T-cell (primary cell): Measurements from ENCODE around the gene CLK2. TPM values are rescaled to one million over a fixed set of nuclear protein-coding genes. Genes with fewer than 3 reads are reported as not detected.

Experiments used
- ATAC-seq, 4 experiments: fragments of 200-7000 bp in 3 of 4; fragments of 150-1000 bp in 1 of 4; cut with Tn5 transposase; replicated peaks in 1 of 4; 1 replicate in 3 of 4; 2 replicates in 1 of 4; pipeline ENCODE4 v1.10.0; 2021; ENCODE audit warnings: moderate library complexity in 3 of 4, mild to moderate bottlenecking in 2 of 4, moderate number of reproducible peaks in 1 of 4
- CTCF ChIA-PET, 2 donors: fragments of 300-600 bp; sonication (Branson Sonifier 250); formaldehyde crosslinking; loops; one replicate each; lab custom pipeline; 2022; ENCODE audit warnings: antibody characterized with exemption in 2 of 2; lab: Charles Lee
- POLR2A ChIA-PET, 2 donors: fragments of 300-600 bp; sonication (Branson Sonifier 250); formaldehyde crosslinking; loops; one replicate each; lab custom pipeline; 2022; ENCODE audit warnings: antibody characterized with exemption in 2 of 2; lab: Charles Lee
- DNase-seq, 35 experiments: peaks; one replicate each; pipeline versions ENCODE4 v3.0.0 to v3.0.0-alpha.2; 2013 to 2023
- H3K27ac ChIP-seq: one replicate; pipeline ENCODE4 v1.5.1; 2013; ENCODE audit warnings: low read length
- H3K27me3 ChIP-seq, 2 experiments: replicated peaks in 1 of 2; 1 replicate in 1 of 2; 2 replicates in 1 of 2; pipeline versions ENCODE4 v1.6.1 to v1.7.0; 2013; ENCODE audit warnings: low read length in 1 of 2, mixed read lengths in 1 of 2; ENCODE audit not compliant: control insufficient read depth in 2 of 2, insufficient read depth in 2 of 2; ENCODE audit errors: extremely low read depth in 1 of 2
- H3K36me3 ChIP-seq, 2 donors: 1 replicate in 1 of 2; 2 replicates in 1 of 2; pipeline versions ENCODE4 v1.6.1 to v1.7.0; 2013; ENCODE audit warnings: low read length in 1 of 2; ENCODE audit not compliant: control insufficient read depth in 2 of 2, insufficient read depth in 1 of 2; ENCODE audit errors: extremely low read depth in 1 of 2
- H3K4me1 ChIP-seq, 2 experiments: 1 replicate in 1 of 2; 2 replicates in 1 of 2; pipeline versions ENCODE4 v1.6.1 to v1.7.0; 2013; ENCODE audit warnings: low read length in 2 of 2, mixed read lengths in 1 of 2; ENCODE audit not compliant: insufficient read depth in 2 of 2, control insufficient read depth in 1 of 2; ENCODE audit errors: extremely low read depth in 1 of 2
- H3K4me3 ChIP-seq, 2 donors: 1 replicate in 1 of 2; 2 replicates in 1 of 2; pipeline versions ENCODE4 v1.5.1 to v1.7.0; 2013; ENCODE audit warnings: mild to moderate bottlenecking in 2 of 2, low read length in 1 of 2, moderate library complexity in 1 of 2; ENCODE audit not compliant: control insufficient read depth in 1 of 2; ENCODE audit errors: extremely low read depth in 1 of 2
- H3K9me3 ChIP-seq: 2 replicates; pipeline ENCODE4 v1.7.0; 2013
- H3K27ac Mint-ChIP-seq, 2 donors: one replicate each; pipeline ENCODE4 v1.8.0; 2020 to 2021; ENCODE audit warnings: mild to moderate bottlenecking in 2 of 2, mixed read lengths in 2 of 2
- H3K27me3 Mint-ChIP-seq, 2 donors: one replicate each; pipeline ENCODE4 v1.8.0; 2021 to 2022; ENCODE audit warnings: mixed read lengths in 2 of 2
- H3K36me3 Mint-ChIP-seq: one replicate; pipeline ENCODE4 v1.8.0; 2021; ENCODE audit warnings: mixed read lengths
- H3K4me1 Mint-ChIP-seq, 3 donors: one replicate each; pipeline ENCODE4 v1.8.0; 2020 to 2022; ENCODE audit warnings: mixed read lengths in 3 of 3, mild to moderate bottlenecking in 1 of 3
- H3K4me3 Mint-ChIP-seq, 3 donors: one replicate each; pipeline ENCODE4 v1.8.0; 2020 to 2022; ENCODE audit warnings: mild to moderate bottlenecking in 3 of 3, mixed read lengths in 3 of 3, moderate library complexity in 3 of 3
- H3K9me3 Mint-ChIP-seq, 3 donors: one replicate each; pipeline ENCODE4 v1.8.0; 2020 to 2022; ENCODE audit warnings: mixed read lengths in 3 of 3
- WGBS: methylation state at CpG from one replicate; pipeline ENCODE4 v1.1.5; 2013; ENCODE audit warnings: missing lambda C conversion rate; ENCODE audit not compliant: insufficient coverage; 5-methylcytosine and 5-hydroxymethylcytosine counted together
- total RNA-seq, 35 experiments: library from RNA in 6 of 35; stranded (reverse) in 6 of 35; fragments of 120-200 nt in 1 of 35; gene quantifications; one replicate each; pipeline versions ENCODE4 v1.2.1 to v1.2.4 and lab custom pipeline; 2013 to 2026

The CLK2 gene
- total RNA-seq, 5 donors from 2014 or later (not counting 1 experiment from before 2014, with no cell fraction given) = 76.4 to 123 (median 110) TPM

DNA sequence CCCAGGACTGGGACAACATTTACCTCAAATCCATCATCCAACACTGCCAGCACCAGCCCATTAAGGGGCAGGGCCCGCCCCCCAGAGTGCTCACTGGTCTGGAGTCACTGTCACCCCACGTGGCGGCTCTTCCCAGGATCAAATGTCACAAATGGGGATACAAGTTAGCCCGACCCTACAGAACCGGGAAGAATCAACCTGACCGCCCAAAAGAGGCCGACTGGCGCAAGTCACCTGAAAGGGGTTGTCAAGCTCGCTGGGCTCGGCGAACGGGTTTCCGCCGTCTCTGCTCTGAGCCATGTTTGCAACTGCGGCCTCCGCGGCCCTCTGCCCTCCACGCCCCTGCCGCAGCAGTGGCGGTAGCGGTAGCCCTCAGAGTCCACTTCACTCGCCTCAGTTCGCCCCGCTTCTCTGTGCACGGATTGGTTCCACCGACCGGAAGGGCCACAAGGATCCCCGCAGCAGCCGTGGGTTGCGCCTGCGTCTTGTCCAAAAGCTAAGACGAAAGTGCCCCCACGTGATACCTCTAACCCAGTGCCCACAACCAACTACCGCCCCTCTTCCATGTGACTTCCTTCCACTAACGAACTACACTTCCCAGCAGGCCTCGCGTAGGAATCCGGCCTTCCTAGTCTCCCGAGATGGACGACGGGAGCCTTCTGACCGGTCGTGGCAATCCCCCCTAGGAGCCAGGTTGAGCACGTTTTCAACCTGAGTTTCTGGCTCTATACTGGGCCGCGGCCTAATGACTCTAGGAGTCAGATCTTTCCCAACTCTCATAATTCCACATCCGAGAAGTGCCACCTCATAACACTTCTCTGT is 11.2 kb downstream of the CLK2 start, which contains the start of gene SCAMP3:
Gene SCAMP3 (minus strand): TSS at position 509 of the 822 bp plus-strand sequence. CDS start 209 bp downstream, at position 300.
- Mint-ChIP-seq H3K4me1 (peaks cover 33 to 40% (median 38%) of the 10 kb centered on the region in 3 donors), H3K4me3 (peak within 1 kb of the TSS; percentile 98 to 100 (median 99)), H3K27ac (peak within 1 kb of the TSS; percentile 96 to 98), H3K9me3 (no peaks in the 10 kb centered on the region), H3K36me3 (peaks cover 43% of the 10 kb centered on the region), H3K27me3 (no peaks in the 10 kb centered on the region)
- under 1% methylated on average over 43 of the region's 47 CpGs for WGBS
- Histone ChIP-seq H3K4me1 (peaks cover 12 to 30% of the 10 kb centered on the region in 2 experiments), H3K27ac (peak within 1 kb of the TSS; percentile 70), H3K4me3 (peak within 1 kb of the TSS; percentile 98 to 99), H3K27me3 (no peaks in the 10 kb centered on the region), H3K9me3 (no peaks in the 10 kb centered on the region), H3K36me3 (peaks cover 0 to 62% of the 10 kb centered on the region in 2 donors)
- POLR2A ChIA-PET = interaction anchor here in 1 of 2 donors (0.7 to 0.8 kb wide), 2 partner anchors 46 to 307 kb away, joined by 3 read pairs; partner anchors contain the start of gene FDPS
- DNase-seq = peak; percentile 61 to 93 (median 78)
- peak; percentile 96 to 99 (median 98) for ATAC-seq
- CTCF ChIA-PET = interaction anchor here (0.6 to 3.4 kb wide), 5 partner anchors 11 to 61 kb away, joined by 3 to 22 read pairs (median 5); partner anchors contain the start of gene FDPS (in 1 of the 2)

DNA sequence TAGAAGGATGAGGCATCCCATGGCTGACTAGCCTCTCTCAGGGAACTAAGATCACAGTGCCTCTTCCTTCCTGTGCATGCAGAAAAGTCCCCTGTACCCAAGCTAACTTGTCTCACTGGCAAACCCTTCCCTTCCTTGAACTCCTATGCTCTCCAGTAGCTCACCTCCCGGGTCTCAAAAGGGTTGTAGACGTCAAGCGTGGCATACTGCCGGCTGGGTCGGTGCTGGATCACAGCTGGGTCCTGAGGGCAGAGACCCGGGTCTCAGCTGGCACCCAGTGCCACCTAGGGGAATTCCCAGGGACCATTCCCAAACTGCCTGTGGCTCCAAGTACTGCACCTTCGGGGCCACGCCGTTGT is 11.8 kb downstream of the CLK2 start:
- Mint-ChIP-seq H3K27ac (peak overlapping the region; percentile 96 to 98), H3K4me1 (peaks cover 39 to 45% (median 39%) of the 10 kb centered on the region in 3 donors), H3K27me3 (no peaks in the 10 kb centered on the region), H3K36me3 (peaks cover 43% of the 10 kb centered on the region), H3K4me3 (peak overlapping the region; percentile 98 to 100 (median 99)), H3K9me3 (no peaks in the 10 kb centered on the region)
- DNase-seq (peak in 2 of 35 experiments; percentile 25 to 51), ATAC-seq (peak; percentile 4 to 12 (median 6))
- H3K4me3 ChIP-seq = peak overlapping the region; percentile 98 to 99
- peaks cover 0 to 60% of the 10 kb centered on the region in 2 donors for H3K36me3 ChIP-seq
- no peaks in the 10 kb centered on the region for H3K9me3 ChIP-seq
- POLR2A ChIA-PET = interaction anchor here in 1 of 2 donors (0.8 kb wide), 1 partner anchor 47 kb away, joined by 3 read pairs; the partner anchor contains the start of gene FDPS
- WGBS = 0% methylated on average over 9 of the region's 9 CpGs
- H3K27me3 ChIP-seq = no peaks in the 10 kb centered on the region
- CTCF ChIA-PET = interaction anchor here (0.6 to 3.4 kb wide), 4 partner anchors 11 to 62 kb away, joined by 4 to 22 read pairs (median 8); partner anchors contain the start of gene FDPS (in 1 of the 2)
- H3K4me1 ChIP-seq = peaks cover 12 to 30% of the 10 kb centered on the region in 2 experiments
- peak overlapping the region; percentile 70 for H3K27ac ChIP-seq

DNA sequence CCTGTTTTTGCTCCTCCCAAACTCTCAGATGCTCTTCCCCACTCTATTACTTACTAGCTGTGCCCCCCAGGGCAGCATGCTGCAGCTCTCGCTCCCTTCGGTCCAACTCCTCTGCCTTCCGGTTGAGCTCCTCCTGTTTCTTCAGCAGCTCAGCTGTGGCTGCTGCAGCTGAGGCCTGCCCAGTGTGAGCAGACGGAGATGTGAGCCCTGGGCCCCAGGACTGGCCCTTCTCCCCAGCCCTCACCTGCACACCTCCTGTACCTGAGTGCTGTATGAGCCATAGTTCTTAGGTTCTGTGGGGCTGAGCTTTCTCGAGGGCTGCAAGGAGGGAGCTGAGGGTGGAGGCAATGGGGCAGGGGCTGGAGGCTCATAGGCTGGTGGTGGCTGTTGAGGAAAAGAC is 13.0 kb downstream of the CLK2 start:
- H3K4me1 Mint-ChIP-seq = peaks cover 50 to 56% (median 51%) of the 10 kb centered on the region in 3 donors

DNA sequence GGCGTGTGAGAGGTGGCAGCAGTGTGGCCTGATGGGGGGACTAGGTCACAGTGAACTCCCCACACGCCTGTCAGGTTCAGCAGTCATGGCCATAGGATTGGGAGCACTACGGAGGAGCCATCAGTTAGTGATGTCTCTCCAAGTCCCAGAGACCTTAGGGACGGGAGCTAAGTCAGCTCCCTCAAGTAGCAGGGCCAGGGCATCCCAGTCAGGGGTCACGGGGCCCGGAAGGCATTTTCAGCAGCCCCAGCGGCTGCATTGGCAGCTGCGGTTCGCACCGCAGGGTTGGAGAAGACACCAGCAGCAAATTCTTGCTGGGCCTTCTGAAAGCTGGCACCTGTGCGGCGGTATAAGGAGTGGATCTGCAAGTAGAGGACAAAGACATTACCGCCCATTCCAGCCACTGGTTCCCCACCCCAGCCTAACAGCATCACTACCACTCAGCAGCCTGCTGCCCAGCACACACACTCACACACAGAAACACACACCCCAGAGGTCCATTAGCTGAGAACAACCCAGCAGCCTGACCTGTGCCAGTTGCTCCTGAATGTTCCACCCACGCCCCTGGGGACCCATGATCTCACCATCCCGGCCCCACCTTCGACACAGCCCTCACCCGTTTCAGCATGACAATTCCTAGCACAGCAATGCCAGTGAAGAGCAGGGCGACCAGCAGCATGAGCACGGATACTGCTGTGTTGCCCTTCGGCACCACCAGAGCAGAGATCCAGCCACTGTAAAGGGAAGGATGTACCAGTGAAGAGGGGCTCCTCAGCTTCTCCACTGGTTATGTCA is 17.0 kb downstream of the CLK2 start:
- no peak overlapping the region for H3K4me3 ChIP-seq
- DNase-seq (no peak), ATAC-seq (no peak)
- no peaks in the 10 kb centered on the region for H3K9me3 ChIP-seq
- H3K36me3 ChIP-seq = peaks cover 0 to 31% of the 10 kb centered on the region in 2 donors
- Mint-ChIP-seq H3K36me3 (peaks cover 22% of the 10 kb centered on the region), H3K4me1 (peaks cover 45 to 54% (median 48%) of the 10 kb centered on the region in 3 donors), H3K4me3 (peak overlapping the region; percentile 71 to 85 (median 80)), H3K9me3 (no peaks in the 10 kb centered on the region), H3K27ac (peak overlapping the region in 1 of 2 donors; percentile 28), H3K27me3 (no peaks in the 10 kb centered on the region)
- H3K27ac ChIP-seq = no peak overlapping the region
- 96% methylated on average over 20 of the region's 20 CpGs for WGBS
- no peaks in the 10 kb centered on the region for H3K27me3 ChIP-seq
- CTCF ChIA-PET = interaction anchor here in 1 of 2 donors (0.6 kb wide), 1 partner anchor 452 kb away, joined by 4 read pairs; no protein-coding TSS in a partner anchor
- POLR2A ChIA-PET = no interaction called here
- peaks cover 15 to 38% of the 10 kb centered on the region in 2 experiments for H3K4me1 ChIP-seq

More for the DNA sequence above, 13.0 kb downstream of the CLK2 start:
- Mint-ChIP-seq H3K27me3 (no peaks in the 10 kb centered on the region), H3K9me3 (no peaks in the 10 kb centered on the region), H3K27ac (peak overlapping the region; percentile 63 to 98), H3K4me3 (peak overlapping the region; percentile 98 to 100 (median 99)), H3K36me3 (peaks cover 36% of the 10 kb centered on the region)
- ATAC-seq (no peak), DNase-seq (no peak)
- Histone ChIP-seq H3K36me3 (peaks cover 0 to 50% of the 10 kb centered on the region in 2 donors), H3K4me3 (no peak overlapping the region), H3K27ac (no peak overlapping the region), H3K9me3 (no peaks in the 10 kb centered on the region), H3K27me3 (no peaks in the 10 kb centered on the region), H3K4me1 (peaks cover 12 to 39% of the 10 kb centered on the region in 2 experiments)
- POLR2A ChIA-PET = interaction anchor here in 1 of 2 donors (0.7 kb wide), 1 partner anchor 430 kb away, joined by 5 read pairs; no protein-coding TSS in a partner anchor
- CTCF ChIA-PET = interaction anchor here (1.8 to 3.4 kb wide), 2 partner anchors 10 kb away, joined by 10 to 22 read pairs; no protein-coding TSS in a partner anchor
- WGBS = 97% methylated on average over 3 of the region's 5 CpGs

DNA sequence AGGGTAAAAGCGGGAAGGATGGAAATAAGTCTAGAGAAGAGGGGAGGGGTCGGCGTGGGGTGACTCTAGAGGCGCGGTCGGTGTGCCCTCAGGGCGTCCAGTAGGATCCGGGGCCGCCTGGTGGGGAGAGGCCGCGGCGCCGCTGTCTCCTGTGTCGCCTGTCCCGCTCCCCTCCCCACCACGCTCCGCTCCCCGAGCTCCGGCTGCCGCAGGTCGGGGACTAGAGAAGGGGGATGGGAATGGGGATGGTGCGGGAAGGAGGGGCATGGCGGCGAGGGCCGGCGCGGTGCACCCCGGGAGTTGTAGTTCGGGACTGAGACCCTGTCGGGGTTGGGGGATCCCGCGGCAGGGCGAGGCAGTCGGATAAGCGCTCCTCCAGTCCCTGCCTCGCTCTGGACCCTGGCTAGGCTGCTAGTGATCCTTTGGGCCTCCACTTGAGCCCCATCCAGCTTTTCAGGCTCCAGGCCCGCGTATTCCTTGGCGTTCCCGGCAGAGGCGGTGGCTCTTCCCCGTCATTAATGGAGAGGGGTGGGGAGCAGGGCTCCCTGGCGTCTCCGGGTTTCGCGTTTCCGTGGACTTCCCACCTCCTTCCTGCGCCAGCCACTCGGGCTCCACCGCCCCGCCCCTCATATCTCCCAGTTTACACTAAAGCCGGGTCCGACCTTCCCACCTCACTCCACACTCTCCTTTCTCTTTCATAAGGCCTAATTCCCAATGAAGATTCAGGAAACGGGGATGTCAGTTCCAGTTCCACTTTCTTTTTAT is 17.9 kb downstream of the CLK2 start, which contains the start of gene ENTREP3:
Gene ENTREP3 (minus strand): TSS at position 241 of the 765 bp plus-strand sequence. CDS start 606 bp downstream, outside the sequence.
- ATAC-seq = peak; percentile 64 to 76 (median 68)
- Mint-ChIP-seq H3K36me3 (peaks cover 22% of the 10 kb centered on the region), H3K9me3 (no peaks in the 10 kb centered on the region), H3K4me1 (peaks cover 43 to 52% (median 47%) of the 10 kb centered on the region in 3 donors), H3K27ac (peak within 1 kb of the TSS; percentile 48 to 65), H3K27me3 (no peaks in the 10 kb centered on the region), H3K4me3 (peak within 1 kb of the TSS; percentile 72 to 85 (median 81))
- peak; percentile 43 to 84 (median 64) for DNase-seq
- Histone ChIP-seq H3K9me3 (no peaks in the 10 kb centered on the region), H3K36me3 (peaks cover 0 to 30% of the 10 kb centered on the region in 2 donors), H3K27me3 (no peaks in the 10 kb centered on the region), H3K4me1 (peaks cover 7 to 36% of the 10 kb centered on the region in 2 experiments), H3K4me3 (peak within 1 kb of the TSS; percentile 60 to 77), H3K27ac (peak within 1 kb of the TSS; percentile 30)
- ChIA-PET POLR2A (interaction anchor here in 1 of 2 donors (0.6 kb wide), 1 partner anchor 12 kb away, joined by 3 read pairs; no protein-coding TSS in a partner anchor), CTCF (interaction anchor here in 1 of 2 donors (0.6 kb wide), 2 partner anchors 305 to 453 kb away, joined by 4 read pairs; no protein-coding TSS in a partner anchor)
- WGBS = 6% methylated on average over 15 of the region's 54 CpGs
